Measurements from ENCODE around the gene NXPH4. TPM values are rescaled to one million over a fixed set of nuclear protein-coding genes. Genes with fewer than 3 reads are reported as not detected.

The NXPH4 gene
- total and polyA plus RNA-seq, 2 donors, result 0.28 to 0.79 TPM

DNA sequence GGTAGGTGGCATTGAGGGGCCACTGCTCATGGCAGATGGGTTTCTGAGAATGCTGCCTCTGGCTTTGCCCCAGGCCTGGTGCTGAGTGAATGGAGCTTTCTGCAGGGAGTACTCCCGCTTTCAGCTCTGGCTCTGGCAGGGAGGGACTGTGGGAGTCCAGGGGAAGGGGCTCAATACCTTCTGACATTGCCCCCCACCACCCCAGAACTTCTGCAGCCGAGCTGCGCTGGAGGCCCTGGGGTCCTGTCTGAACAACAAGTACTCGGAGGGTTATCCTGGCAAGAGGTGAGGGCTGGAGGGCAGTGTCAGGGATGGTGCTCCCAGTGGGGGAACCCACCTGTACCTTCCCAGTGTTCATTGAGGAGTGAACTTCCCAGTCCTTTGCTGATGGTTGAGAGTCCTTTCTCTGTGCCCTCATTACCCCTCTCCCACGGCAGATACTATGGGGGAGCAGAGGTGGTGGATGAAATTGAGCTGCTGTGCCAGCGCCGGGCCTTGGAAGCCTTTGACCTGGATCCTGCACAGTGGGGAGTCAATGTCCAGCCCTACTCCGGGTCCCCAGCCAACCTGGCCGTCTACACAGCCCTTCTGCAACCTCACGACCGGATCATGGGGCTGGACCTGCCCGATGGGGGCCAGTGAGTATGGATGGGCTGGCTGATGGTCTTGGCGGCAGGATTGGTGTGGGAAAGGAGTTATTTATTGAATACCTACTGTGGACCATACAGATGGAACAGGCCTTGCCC is 14.9 kb downstream of the NXPH4 start:
- WGBS, result 91% methylated on average over 13 of the region's 13 CpGs
- H3K27ac ChIP-seq (ENCODE audit: low read depth), result no peak overlapping the region
- no peak overlapping the region for H3K4me3 ChIP-seq (ENCODE audit: low read depth, low read length)
- H3K36me3 ChIP-seq (ENCODE audit: insufficient read depth), result peaks cover 3% of the 10 kb centered on the region
- no peaks in the 10 kb centered on the region for H3K4me1 ChIP-seq (ENCODE audit: insufficient read depth)
- no peak for DNase-seq (ENCODE audit: extremely low spot score)

DNA sequence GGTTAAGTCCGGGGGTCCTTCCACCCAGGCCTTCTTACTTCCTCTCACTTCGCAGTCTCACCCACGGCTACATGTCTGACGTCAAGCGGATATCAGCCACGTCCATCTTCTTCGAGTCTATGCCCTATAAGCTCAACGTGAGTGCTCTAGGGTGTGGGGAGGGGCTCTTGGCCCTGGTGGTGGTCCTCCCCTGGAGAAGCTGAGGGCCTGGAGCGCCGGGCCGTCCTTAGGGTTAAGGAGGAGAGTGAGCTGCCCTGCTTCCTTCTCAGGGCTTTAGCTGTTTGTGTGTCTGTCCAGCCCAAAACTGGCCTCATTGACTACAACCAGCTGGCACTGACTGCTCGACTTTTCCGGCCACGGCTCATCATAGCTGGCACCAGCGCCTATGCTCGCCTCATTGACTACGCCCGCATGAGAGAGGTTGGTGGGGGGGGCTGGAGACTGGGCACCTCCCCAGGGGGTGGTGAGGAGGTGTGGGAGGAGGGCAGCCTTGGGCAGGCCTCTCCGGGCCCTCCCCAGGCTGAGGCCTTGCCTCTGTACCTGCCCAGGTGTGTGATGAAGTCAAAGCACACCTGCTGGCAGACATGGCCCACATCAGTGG is 15.7 kb downstream of the NXPH4 start:
- Histone ChIP-seq H3K4me3 (ENCODE audit: low read depth, low read length) (no peak overlapping the region), H3K36me3 (ENCODE audit: insufficient read depth) (peaks cover 3% of the 10 kb centered on the region), H3K4me1 (ENCODE audit: insufficient read depth) (no peaks in the 10 kb centered on the region), H3K27ac (ENCODE audit: low read depth) (no peak overlapping the region)
- WGBS, result 87% methylated on average over 19 of the region's 19 CpGs
- no peak for DNase-seq (ENCODE audit: extremely low spot score)

DNA sequence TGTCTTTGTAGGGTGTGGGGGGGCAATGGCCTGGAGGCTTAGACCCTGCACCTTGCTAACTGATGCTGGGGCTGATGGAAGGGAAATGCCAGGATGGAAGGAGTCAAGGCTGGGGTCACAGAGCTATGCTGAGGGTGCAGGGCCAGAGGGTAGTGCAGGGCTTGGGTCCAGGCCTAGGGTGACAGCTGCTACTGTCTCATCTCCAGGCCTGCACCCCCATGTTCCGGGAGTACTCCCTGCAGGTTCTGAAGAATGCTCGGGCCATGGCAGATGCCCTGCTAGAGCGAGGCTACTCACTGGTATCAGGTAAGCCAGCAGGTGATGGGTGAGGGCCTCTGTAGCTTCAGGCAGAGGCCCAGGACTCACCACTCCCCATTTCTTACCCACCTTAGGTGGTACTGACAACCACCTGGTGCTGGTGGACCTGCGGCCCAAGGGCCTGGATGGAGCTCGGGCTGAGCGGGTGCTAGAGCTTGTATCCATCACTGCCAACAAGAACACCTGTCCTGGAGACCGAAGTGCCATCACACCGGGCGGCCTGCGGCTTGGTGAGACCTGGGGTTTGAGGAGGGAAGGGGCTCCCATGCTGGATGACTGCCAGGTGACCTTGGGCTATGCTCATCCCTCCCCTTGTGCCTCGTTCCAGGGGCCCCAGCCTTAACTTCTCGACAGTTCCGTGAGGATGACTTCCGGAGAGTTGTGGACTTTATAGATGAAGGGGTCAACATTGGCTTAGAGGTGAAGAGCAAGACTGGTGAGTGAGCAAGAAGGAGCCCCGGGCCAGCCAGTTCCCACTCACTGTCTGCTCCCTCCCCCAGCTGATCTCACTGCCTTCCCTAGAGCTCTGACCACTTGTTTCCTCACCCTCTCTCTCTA is 17.0 kb downstream of the NXPH4 start:
- H3K4me1 ChIP-seq (ENCODE audit: insufficient read depth), result no peaks in the 10 kb centered on the region
- no peak overlapping the region for H3K27ac ChIP-seq (ENCODE audit: low read depth)

DNA sequence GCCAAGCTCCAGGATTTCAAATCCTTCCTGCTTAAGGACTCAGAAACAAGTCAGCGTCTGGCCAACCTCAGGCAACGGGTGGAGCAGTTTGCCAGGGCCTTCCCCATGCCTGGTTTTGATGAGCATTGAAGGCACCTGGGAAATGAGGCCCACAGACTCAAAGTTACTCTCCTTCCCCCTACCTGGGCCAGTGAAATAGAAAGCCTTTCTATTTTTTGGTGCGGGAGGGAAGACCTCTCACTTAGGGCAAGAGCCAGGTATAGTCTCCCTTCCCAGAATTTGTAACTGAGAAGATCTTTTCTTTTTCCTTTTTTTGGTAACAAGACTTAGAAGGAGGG is 17.6 kb downstream of the NXPH4 start:
- Histone ChIP-seq H3K4me1 (ENCODE audit: insufficient read depth) (no peaks in the 10 kb centered on the region), H3K36me3 (ENCODE audit: insufficient read depth) (peaks cover 3% of the 10 kb centered on the region), H3K4me3 (ENCODE audit: low read depth, low read length) (no peak overlapping the region), H3K27ac (ENCODE audit: low read depth) (no peak overlapping the region)
- no peak for DNase-seq (ENCODE audit: extremely low spot score)
- WGBS, result 87% methylated on average over 3 of the region's 3 CpGs

More for the DNA sequence above, 17.0 kb downstream of the NXPH4 start:
- WGBS, result 83% methylated on average over 15 of the region's 15 CpGs
- H3K36me3 ChIP-seq (ENCODE audit: insufficient read depth), result peaks cover 3% of the 10 kb centered on the region
- no peak for DNase-seq (ENCODE audit: extremely low spot score)
- H3K4me3 ChIP-seq (ENCODE audit: low read depth, low read length), result no peak overlapping the region

DNA sequence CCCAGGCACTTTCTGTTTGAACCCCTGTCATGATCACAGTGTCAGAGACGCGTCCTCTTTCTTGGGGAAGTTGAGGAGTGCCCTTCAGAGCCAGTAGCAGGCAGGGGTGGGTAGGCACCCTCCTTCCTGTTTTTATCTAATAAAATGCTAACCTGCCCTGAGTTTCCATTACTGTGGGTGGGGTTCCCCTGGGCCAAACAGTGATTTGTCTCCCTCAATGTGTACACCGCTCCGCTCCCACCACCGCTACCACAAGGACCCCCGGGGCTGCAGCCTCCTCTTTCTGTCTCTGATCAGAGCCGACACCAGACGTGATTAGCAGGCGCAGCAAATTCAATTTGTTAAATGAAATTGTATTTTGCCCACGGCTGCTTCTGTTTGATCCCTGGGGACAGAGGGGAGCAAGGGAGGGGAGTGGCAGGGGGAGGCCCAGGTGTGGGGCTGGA is 18.0 kb downstream of the NXPH4 start:
- H3K36me3 ChIP-seq (ENCODE audit: insufficient read depth), result peaks cover 3% of the 10 kb centered on the region
- WGBS, result 85% methylated on average over 10 of the region's 10 CpGs
- H3K27ac ChIP-seq (ENCODE audit: low read depth), result no peak overlapping the region
- H3K4me3 ChIP-seq (ENCODE audit: low read depth, low read length), result no peak overlapping the region
- no peaks in the 10 kb centered on the region for H3K4me1 ChIP-seq (ENCODE audit: insufficient read depth)
- no peak for DNase-seq (ENCODE audit: extremely low spot score)

DNA sequence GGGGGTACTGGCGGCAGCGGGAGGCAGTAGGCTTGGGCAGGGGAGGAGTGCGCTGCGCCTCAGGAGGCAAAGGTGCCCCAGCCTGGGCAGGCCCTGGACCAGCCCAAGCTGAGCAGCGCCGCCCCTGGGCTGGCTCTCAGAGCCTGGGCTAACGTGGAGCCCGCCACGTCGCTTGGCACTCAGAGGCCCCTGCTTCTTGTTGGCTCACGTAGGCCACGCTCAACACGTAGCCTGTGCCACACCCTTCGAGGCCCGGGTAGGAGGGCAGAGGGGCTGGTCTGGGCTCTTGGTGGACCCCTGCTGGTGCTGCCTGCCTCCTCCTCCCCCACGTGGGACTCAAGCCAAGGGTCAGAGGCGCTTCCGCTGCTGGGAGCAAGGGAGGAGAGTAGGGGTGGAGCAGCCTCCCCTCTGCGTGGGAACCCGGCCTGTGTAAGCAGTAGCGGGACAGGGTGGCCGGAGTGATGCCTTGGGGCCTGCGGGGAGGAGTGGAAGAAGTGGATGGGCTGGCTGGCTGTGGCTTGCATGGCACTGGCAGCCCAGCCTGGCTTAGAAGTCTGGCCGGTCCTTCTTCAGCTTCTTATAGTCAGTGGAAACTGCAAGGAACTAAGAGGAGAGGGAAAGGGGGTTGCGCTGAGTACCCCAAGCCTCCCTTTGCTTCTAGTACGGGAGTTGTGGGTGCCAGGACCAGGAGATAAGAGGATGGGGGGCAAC is 18.6 kb downstream of the NXPH4 start:
- no peak overlapping the region for H3K4me3 ChIP-seq (ENCODE audit: low read depth, low read length)
- peak; percentile 70 for DNase-seq (ENCODE audit: extremely low spot score)
- no peak overlapping the region for H3K27ac ChIP-seq (ENCODE audit: low read depth)
- 68% methylated on average over 26 of the region's 26 CpGs for WGBS
- peaks cover 3% of the 10 kb centered on the region for H3K36me3 ChIP-seq (ENCODE audit: insufficient read depth)
- H3K4me1 ChIP-seq (ENCODE audit: insufficient read depth), result no peaks in the 10 kb centered on the region

DNA sequence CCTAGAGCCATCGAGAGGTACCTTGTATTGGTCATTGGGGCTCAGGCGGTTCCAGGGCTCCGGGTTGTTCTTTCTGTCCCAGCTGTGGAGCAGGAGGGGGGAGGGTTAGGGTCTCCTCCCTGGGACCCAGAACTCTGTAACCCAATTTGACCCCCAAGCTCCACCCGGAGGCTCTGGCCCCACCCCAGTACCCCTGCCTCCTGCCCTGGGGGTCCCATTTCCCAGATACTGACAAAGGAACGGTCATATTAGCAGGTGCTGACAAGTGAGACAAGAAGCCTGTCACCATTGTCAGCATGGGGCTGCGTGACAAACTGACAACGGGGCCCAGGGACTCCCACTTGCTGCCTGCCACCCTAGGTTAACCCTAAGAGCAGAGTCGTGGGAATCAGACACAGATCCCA is 19.1 kb downstream of the NXPH4 start:
- no peak for DNase-seq (ENCODE audit: extremely low spot score)
- H3K36me3 ChIP-seq (ENCODE audit: insufficient read depth), result peaks cover 3% of the 10 kb centered on the region
- no peaks in the 10 kb centered on the region for H3K4me1 ChIP-seq (ENCODE audit: insufficient read depth)
- no peak overlapping the region for H3K4me3 ChIP-seq (ENCODE audit: low read depth, low read length)
- no peak overlapping the region for H3K27ac ChIP-seq (ENCODE audit: low read depth)
- 61% methylated on average over 8 of the region's 8 CpGs for WGBS

DNA sequence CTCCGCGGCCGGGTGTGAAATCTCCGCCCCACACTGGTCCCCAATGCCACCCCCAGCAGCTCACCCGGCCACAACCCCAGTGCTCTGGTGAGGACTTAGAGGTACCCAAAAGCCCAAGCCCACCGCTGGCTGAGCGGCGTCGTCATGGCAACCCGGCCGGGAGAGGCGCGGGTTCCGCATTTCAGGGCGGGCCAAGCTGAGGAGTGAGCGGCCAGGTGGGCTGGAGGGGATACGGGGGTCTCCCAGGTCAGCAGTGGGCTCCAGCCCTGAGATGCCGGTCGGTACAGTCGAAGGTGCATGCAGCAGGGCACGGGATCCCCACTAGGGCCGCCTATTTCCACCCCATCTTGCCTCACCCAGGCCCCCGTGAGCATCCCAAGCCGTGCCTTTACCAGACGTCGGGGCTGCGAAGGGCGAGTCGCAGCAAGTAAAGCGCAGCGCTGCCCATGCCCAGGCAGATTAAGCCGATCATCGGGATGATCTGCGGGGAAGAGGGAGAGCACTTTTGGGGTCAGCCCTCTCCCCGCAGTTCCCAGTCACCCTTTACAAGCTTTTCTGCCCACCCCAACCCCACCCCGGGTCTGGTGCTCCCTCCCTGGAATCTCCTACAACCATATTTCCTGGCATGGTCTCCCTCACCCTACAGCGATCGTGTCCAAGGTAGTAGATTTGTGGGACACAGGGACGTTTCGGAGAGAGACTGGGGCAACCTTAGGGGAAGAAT is 19.8 kb downstream of the NXPH4 start:
- H3K36me3 ChIP-seq (ENCODE audit: insufficient read depth), result peaks cover 3% of the 10 kb centered on the region
- no peak overlapping the region for H3K27ac ChIP-seq (ENCODE audit: low read depth)
- no peak for DNase-seq (ENCODE audit: extremely low spot score)
- H3K4me1 ChIP-seq (ENCODE audit: insufficient read depth), result no peaks in the 10 kb centered on the region
- WGBS, result 15% methylated on average over 40 of the region's 40 CpGs
- H3K4me3 ChIP-seq (ENCODE audit: low read depth, low read length), result no peak overlapping the region

DNA sequence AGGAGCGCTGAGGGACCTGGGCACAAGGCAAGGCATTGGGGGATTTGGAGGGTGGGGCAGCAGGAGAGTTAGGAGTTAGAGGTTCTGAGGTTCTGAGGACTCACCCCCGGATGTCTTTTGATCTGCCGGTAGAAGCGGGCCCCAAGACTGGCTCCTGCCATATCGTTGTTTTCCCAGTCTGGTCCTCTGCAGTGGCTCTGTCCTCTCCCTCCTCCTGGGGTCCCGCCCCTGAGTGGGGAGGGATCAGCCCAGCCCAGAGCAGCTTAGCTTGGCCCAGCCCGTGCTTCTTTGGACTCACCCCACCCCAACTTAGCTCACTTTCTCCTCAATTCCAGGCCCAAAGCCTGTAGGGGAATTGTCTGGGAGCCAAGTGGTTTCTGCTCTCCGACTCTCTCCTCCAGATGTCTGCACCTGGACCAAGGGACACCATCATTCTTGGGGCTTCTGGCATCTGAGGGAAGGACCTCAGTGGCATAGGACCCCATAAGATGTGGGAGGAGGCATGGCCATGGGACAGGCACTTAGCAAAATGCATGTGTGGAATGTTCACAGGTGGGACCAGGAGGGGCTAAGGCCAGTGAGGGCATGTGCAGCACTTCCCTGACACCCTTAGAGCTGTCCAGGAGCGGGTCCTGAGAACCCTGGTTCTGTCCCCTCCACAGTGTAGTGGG is 20.5 kb downstream of the NXPH4 start:
- 23% methylated on average over 9 of the region's 9 CpGs for WGBS
- H3K4me1 ChIP-seq (ENCODE audit: insufficient read depth), result no peaks in the 10 kb centered on the region
- H3K27ac ChIP-seq (ENCODE audit: low read depth), result no peak overlapping the region
- no peak for DNase-seq (ENCODE audit: extremely low spot score)
- H3K36me3 ChIP-seq (ENCODE audit: insufficient read depth), result peaks cover 3% of the 10 kb centered on the region
- no peak overlapping the region for H3K4me3 ChIP-seq (ENCODE audit: low read depth, low read length)

DNA sequence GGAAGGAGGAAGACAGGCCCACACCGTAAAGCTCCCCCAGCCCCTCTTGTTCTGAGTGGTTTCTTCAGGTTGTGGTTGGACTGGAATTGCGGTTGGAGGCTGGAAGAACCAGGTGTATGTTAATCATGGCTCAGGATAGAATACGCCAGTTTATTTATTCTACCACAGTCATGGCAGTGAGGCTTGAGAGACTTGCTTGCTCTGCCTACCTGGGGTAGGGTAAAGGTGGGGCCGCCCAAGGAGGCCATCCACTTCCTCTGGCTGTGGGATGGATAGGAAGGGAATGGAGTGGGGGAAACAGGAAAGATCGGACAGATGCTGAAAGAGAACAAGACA is 21.0 kb downstream of the NXPH4 start:
- WGBS, result 44% methylated on average over 5 of the region's 5 CpGs
- Histone ChIP-seq H3K36me3 (ENCODE audit: insufficient read depth) (peaks cover 3% of the 10 kb centered on the region), H3K27ac (ENCODE audit: low read depth) (no peak overlapping the region), H3K4me3 (ENCODE audit: low read depth, low read length) (no peak overlapping the region), H3K4me1 (ENCODE audit: insufficient read depth) (no peaks in the 10 kb centered on the region)
- no peak for DNase-seq (ENCODE audit: extremely low spot score)

DNA sequence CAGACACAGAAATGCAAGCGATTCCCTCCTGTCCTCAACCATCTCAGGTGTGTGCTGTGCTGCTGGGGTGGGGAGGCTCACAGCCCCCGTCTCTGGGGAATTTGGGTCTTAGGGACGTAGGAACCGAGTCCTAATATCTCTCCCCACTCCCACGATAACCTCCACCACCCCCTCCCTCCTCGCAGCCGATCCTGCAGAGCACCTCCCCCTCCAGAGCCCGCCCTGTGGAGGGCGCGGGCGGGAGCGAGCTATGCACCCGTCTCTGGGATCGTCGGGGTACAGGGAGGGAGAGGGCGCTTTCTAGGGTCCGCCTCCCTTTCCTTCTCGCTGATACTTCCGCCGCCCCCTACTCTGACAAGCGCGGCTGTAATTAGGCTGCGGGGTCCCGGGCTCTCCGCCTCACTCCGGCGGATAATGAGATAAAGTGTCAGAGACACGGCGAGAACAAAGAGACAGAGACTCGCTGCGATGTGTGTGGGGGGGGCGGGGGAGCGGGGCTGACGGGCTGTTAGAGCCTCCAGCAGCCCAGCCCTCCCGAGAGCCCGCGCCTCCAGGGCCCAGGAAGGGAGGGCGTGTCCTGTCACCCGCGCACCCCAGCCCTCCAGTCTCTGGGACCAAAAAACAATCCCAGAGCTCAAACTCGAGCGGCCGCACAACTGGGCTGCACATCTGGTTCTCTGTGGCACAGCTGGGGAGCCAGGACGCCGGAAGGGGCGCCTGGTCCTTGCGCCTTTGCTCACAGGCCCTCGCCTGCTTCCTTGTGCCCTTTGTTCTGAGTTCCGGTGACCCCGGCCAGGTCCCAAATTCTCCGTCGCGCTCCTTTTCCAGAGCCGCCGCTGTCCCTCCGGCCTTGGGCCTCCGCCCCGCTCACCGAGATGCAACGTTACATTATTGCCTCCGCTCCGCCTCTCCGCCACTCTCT is 21.6 kb downstream of the NXPH4 start:
- Histone ChIP-seq H3K36me3 (ENCODE audit: insufficient read depth) (peaks cover 3% of the 10 kb centered on the region), H3K27ac (ENCODE audit: low read depth) (no peak overlapping the region), H3K4me3 (ENCODE audit: low read depth, low read length) (peak overlapping the region; percentile 15), H3K4me1 (ENCODE audit: insufficient read depth) (no peaks in the 10 kb centered on the region)
- 5% methylated on average over 63 of the region's 63 CpGs for WGBS
- no peak for DNase-seq (ENCODE audit: extremely low spot score)

All from urinary bladder (tissue), 4 donors.